ENCODE data around the gene AP1AR. TPM values are rescaled to one million over a fixed set of nuclear protein-coding genes. Genes with fewer than 3 reads are reported as not detected.
A peak's percentile ranks its signal among the peaks of the same experiment; 100 is the strongest.

AP1AR gene
- polyA plus RNA-seq, 1 donor: 47.6 TPM

- no peaks in the 10 kb centered on the region for H3K36me3 ChIP-seq (ENCODE audit: control insufficient read depth, insufficient read depth, low read length)
- no peak for DNase-seq
- no peak overlapping the region for H3K4me3 ChIP-seq (ENCODE audit: low read length)
- no peaks in the 10 kb centered on the region for H3K4me1 ChIP-seq (ENCODE audit: control insufficient read depth, insufficient read depth, low read length)
- H3K9me3 ChIP-seq (ENCODE audit: control insufficient read depth, low read depth, low read length): peaks cover 4% of the 10 kb centered on the region
- H3K27me3 ChIP-seq (ENCODE audit: control insufficient read depth, insufficient read depth, low read length): no peaks in the 10 kb centered on the region
- WGBS (ENCODE audit: insufficient coverage, low lambda C conversion rate): no CpG with 5 or more reads among the region's 7 CpGs
- H3K27ac ChIP-seq (ENCODE audit: low read length): no peak overlapping the region
These were observed 11.7 kb upstream of the AP1AR start for GRCh38 chr4:112219826-112220366.

- Histone ChIP-seq H3K9me3 (ENCODE audit: control insufficient read depth, low read depth, low read length) (peaks cover 4% of the 10 kb centered on the region), H3K4me3 (ENCODE audit: low read length) (no peak overlapping the region), H3K27me3 (ENCODE audit: control insufficient read depth, insufficient read depth, low read length) (no peaks in the 10 kb centered on the region), H3K27ac (ENCODE audit: low read length) (no peak overlapping the region), H3K4me1 (ENCODE audit: control insufficient read depth, insufficient read depth, low read length) (no peaks in the 10 kb centered on the region), H3K36me3 (ENCODE audit: control insufficient read depth, insufficient read depth, low read length) (no peaks in the 10 kb centered on the region)
- WGBS (ENCODE audit: insufficient coverage, low lambda C conversion rate): no CpG with 5 or more reads among the region's 43 CpGs
- DNase-seq: no peak
These were observed 9.2 kb upstream of the AP1AR start for GRCh38 chr4:112222219-112222955.

GRCh38 chr4:112225157-112225556 is 6.4 kb upstream of the AP1AR start:
- H3K4me3 ChIP-seq (ENCODE audit: low read length): no peak overlapping the region
- no peaks in the 10 kb centered on the region for H3K27me3 ChIP-seq (ENCODE audit: control insufficient read depth, insufficient read depth, low read length)
- 60% methylated on average over 1 of the region's 4 CpGs for WGBS (ENCODE audit: insufficient coverage, low lambda C conversion rate)
- no peak for DNase-seq
- no peaks in the 10 kb centered on the region for H3K36me3 ChIP-seq (ENCODE audit: control insufficient read depth, insufficient read depth, low read length)
- H3K4me1 ChIP-seq (ENCODE audit: control insufficient read depth, insufficient read depth, low read length): no peaks in the 10 kb centered on the region
- H3K27ac ChIP-seq (ENCODE audit: low read length): no peak overlapping the region
- H3K9me3 ChIP-seq (ENCODE audit: control insufficient read depth, low read depth, low read length): peaks cover 4% of the 10 kb centered on the region

- Histone ChIP-seq H3K4me3 (ENCODE audit: low read length) (peak overlapping the region; percentile 97), H3K9me3 (ENCODE audit: control insufficient read depth, low read depth, low read length) (peaks cover 2% of the 10 kb centered on the region), H3K4me1 (ENCODE audit: control insufficient read depth, insufficient read depth, low read length) (peaks cover 12% of the 10 kb centered on the region), H3K36me3 (ENCODE audit: control insufficient read depth, insufficient read depth, low read length) (no peaks in the 10 kb centered on the region), H3K27ac (ENCODE audit: low read length) (peak overlapping the region; percentile 100), H3K27me3 (ENCODE audit: control insufficient read depth, insufficient read depth, low read length) (no peaks in the 10 kb centered on the region)
- no CpG with 5 or more reads among the region's 52 CpGs for WGBS (ENCODE audit: insufficient coverage, low lambda C conversion rate)
- DNase-seq: peak; percentile 99 to 100
These were observed 458 bp upstream of the AP1AR start for GRCh38 chr4:112230879-112231778.

GRCh38 chr4:112234952-112235609 is 3.5 kb downstream of the AP1AR start:
- DNase-seq: peak; percentile 64 to 65
- Histone ChIP-seq H3K9me3 (ENCODE audit: control insufficient read depth, low read depth, low read length) (peaks cover 2% of the 10 kb centered on the region), H3K36me3 (ENCODE audit: control insufficient read depth, insufficient read depth, low read length) (no peaks in the 10 kb centered on the region), H3K27ac (ENCODE audit: low read length) (no peak overlapping the region), H3K4me3 (ENCODE audit: low read length) (no peak overlapping the region), H3K4me1 (ENCODE audit: control insufficient read depth, insufficient read depth, low read length) (peaks cover 12% of the 10 kb centered on the region), H3K27me3 (ENCODE audit: control insufficient read depth, insufficient read depth, low read length) (no peaks in the 10 kb centered on the region)
- WGBS (ENCODE audit: insufficient coverage, low lambda C conversion rate): no CpG with 5 or more reads among the region's 3 CpGs

- Histone ChIP-seq H3K9me3 (ENCODE audit: control insufficient read depth, low read depth, low read length) (peaks cover 2% of the 10 kb centered on the region), H3K27me3 (ENCODE audit: control insufficient read depth, insufficient read depth, low read length) (no peaks in the 10 kb centered on the region), H3K27ac (ENCODE audit: low read length) (no peak overlapping the region), H3K4me3 (ENCODE audit: low read length) (no peak overlapping the region), H3K4me1 (ENCODE audit: control insufficient read depth, insufficient read depth, low read length) (peaks cover 12% of the 10 kb centered on the region), H3K36me3 (ENCODE audit: control insufficient read depth, insufficient read depth, low read length) (no peaks in the 10 kb centered on the region)
- WGBS (ENCODE audit: insufficient coverage, low lambda C conversion rate): no CpG with 5 or more reads among the region's 2 CpGs
- DNase-seq: no peak
These were observed 4.5 kb downstream of the AP1AR start for GRCh38 chr4:112236040-112236439.

GRCh38 chr4:112238833-112239232 is 7.2 kb downstream of the AP1AR start:
- WGBS (ENCODE audit: insufficient coverage, low lambda C conversion rate): 83% methylated on average over 2 of the region's 2 CpGs
- peaks cover 7% of the 10 kb centered on the region for H3K4me1 ChIP-seq (ENCODE audit: control insufficient read depth, insufficient read depth, low read length)

GRCh38 chr4:112245383-112245782 is 13.8 kb downstream of the AP1AR start:
- 94% methylated on average over 2 of the region's 2 CpGs for WGBS (ENCODE audit: insufficient coverage, low lambda C conversion rate)
- peaks cover 4% of the 10 kb centered on the region for H3K36me3 ChIP-seq (ENCODE audit: control insufficient read depth, insufficient read depth, low read length)
- H3K27me3 ChIP-seq (ENCODE audit: control insufficient read depth, insufficient read depth, low read length): no peaks in the 10 kb centered on the region
- no peaks in the 10 kb centered on the region for H3K9me3 ChIP-seq (ENCODE audit: control insufficient read depth, low read depth, low read length)
- no peak overlapping the region for H3K27ac ChIP-seq (ENCODE audit: low read length)
- H3K4me3 ChIP-seq (ENCODE audit: low read length): no peak overlapping the region
- no peak for DNase-seq
- H3K4me1 ChIP-seq (ENCODE audit: control insufficient read depth, insufficient read depth, low read length): no peaks in the 10 kb centered on the region

More at GRCh38 chr4:112238833-112239232, 7.2 kb downstream of the AP1AR start:
- H3K4me3 ChIP-seq (ENCODE audit: low read length): no peak overlapping the region
- H3K27ac ChIP-seq (ENCODE audit: low read length): no peak overlapping the region
- no peaks in the 10 kb centered on the region for H3K9me3 ChIP-seq (ENCODE audit: control insufficient read depth, low read depth, low read length)
- DNase-seq: no peak
- H3K36me3 ChIP-seq (ENCODE audit: control insufficient read depth, insufficient read depth, low read length): peaks cover 4% of the 10 kb centered on the region
- H3K27me3 ChIP-seq (ENCODE audit: control insufficient read depth, insufficient read depth, low read length): no peaks in the 10 kb centered on the region

- Histone ChIP-seq H3K27ac (ENCODE audit: low read length) (no peak overlapping the region), H3K4me3 (ENCODE audit: low read length) (no peak overlapping the region), H3K27me3 (ENCODE audit: control insufficient read depth, insufficient read depth, low read length) (no peaks in the 10 kb centered on the region), H3K9me3 (ENCODE audit: control insufficient read depth, low read depth, low read length) (no peaks in the 10 kb centered on the region), H3K36me3 (ENCODE audit: control insufficient read depth, insufficient read depth, low read length) (peaks cover 4% of the 10 kb centered on the region), H3K4me1 (ENCODE audit: control insufficient read depth, insufficient read depth, low read length) (no peaks in the 10 kb centered on the region)
- no peak for DNase-seq
- no CpG with 5 or more reads among the region's 3 CpGs for WGBS (ENCODE audit: insufficient coverage, low lambda C conversion rate)
These were observed 15.4 kb downstream of the AP1AR start for GRCh38 chr4:112247021-112247420.

- Histone ChIP-seq H3K4me3 (ENCODE audit: low read length) (no peak overlapping the region), H3K9me3 (ENCODE audit: control insufficient read depth, low read depth, low read length) (no peaks in the 10 kb centered on the region), H3K27me3 (ENCODE audit: control insufficient read depth, insufficient read depth, low read length) (no peaks in the 10 kb centered on the region), H3K36me3 (ENCODE audit: control insufficient read depth, insufficient read depth, low read length) (peaks cover 3% of the 10 kb centered on the region), H3K27ac (ENCODE audit: low read length) (no peak overlapping the region), H3K4me1 (ENCODE audit: control insufficient read depth, insufficient read depth, low read length) (no peaks in the 10 kb centered on the region)
- no CpG with 5 or more reads among the region's 3 CpGs for WGBS (ENCODE audit: insufficient coverage, low lambda C conversion rate)
- no peak for DNase-seq
These were observed 19.5 kb downstream of the AP1AR start for GRCh38 chr4:112251019-112251643.
